Right atrium auricular region (tissue), 2 donors: Measurements from ENCODE around the gene MYCN. TPM values are rescaled to one million over a fixed set of nuclear protein-coding genes. Genes with fewer than 3 reads are reported as not detected.
"Not testable (repeated sequence)": the region's sequence is repeated elsewhere in the genome, so short reads cannot be mapped to it uniquely, and the experiment has no call there.

Experiments
- DNase-seq: peaks from one replicate; pipeline ENCODE4 v3.0.0-alpha.2; 2019; ENCODE audit warnings: low spot score
- H3K27ac ChIP-seq, 2 donors: fragments of 200-600 bp; sonication (generic); 1 replicate in 1 of 2; 2 replicates in 1 of 2; pipeline ENCODE4 v1.5.1; 2016 to 2019
- H3K27me3 ChIP-seq, 2 donors: fragments of 200-600 bp; sonication (generic); one replicate each; pipeline versions ENCODE4 v1.5.1 to v1.6.0; 2017 to 2019
- H3K36me3 ChIP-seq: fragments of 200-600 bp; sonication (generic); one replicate; pipeline ENCODE4 v1.5.1; 2016
- H3K4me1 ChIP-seq, 2 donors: fragments of 200-600 bp; sonication (generic); one replicate each; pipeline versions ENCODE4 v1.5.1 to v1.6.0; 2017 to 2019
- H3K4me3 ChIP-seq, 2 donors: fragments of 200-600 bp; sonication (generic); 1 replicate in 1 of 2; 2 replicates in 1 of 2; pipeline ENCODE4 v1.5.1; 2017 to 2019; ENCODE audit warnings: mild to moderate bottlenecking in 1 of 2, moderate library complexity in 1 of 2
- H3K9me3 ChIP-seq, 2 donors: fragments of 200-600 bp; sonication (generic); one replicate each; pipeline ENCODE4 v1.5.1; 2019
- total RNA-seq, 2 donors: library from RNA; depleted of rRNA; stranded (reverse); fragments of >200 nt; gene quantifications; one replicate each; pipeline ENCODE4 v1.1.0, GENCODE V29; 2016
- TF ChIP-seq, protein P1 (sequence below), 2 donors: fragments of 200-600 bp; sonication (generic); IDR thresholded peaks; one replicate each; pipeline ENCODE4 v1.5.1; 2019; ENCODE audit warnings: antibody characterized with exemption in 2 of 2

MYCN gene
- total RNA-seq, 2 donors from 2014 or later: 0.30 to 0.63 TPM

GRCh38 chr2:15956230-15956629 is 15.9 kb downstream of the MYCN start:
- H3K27me3 ChIP-seq: no peaks in the 10 kb centered on the region
- no peak overlapping the region for H3K4me3 ChIP-seq
- H3K36me3 ChIP-seq: no peaks in the 10 kb centered on the region
- DNase-seq: no peak
- no peak overlapping the region for H3K27ac ChIP-seq
- no peaks in the 10 kb centered on the region for H3K4me1 ChIP-seq
- TF ChIP-seq, protein P1, sequence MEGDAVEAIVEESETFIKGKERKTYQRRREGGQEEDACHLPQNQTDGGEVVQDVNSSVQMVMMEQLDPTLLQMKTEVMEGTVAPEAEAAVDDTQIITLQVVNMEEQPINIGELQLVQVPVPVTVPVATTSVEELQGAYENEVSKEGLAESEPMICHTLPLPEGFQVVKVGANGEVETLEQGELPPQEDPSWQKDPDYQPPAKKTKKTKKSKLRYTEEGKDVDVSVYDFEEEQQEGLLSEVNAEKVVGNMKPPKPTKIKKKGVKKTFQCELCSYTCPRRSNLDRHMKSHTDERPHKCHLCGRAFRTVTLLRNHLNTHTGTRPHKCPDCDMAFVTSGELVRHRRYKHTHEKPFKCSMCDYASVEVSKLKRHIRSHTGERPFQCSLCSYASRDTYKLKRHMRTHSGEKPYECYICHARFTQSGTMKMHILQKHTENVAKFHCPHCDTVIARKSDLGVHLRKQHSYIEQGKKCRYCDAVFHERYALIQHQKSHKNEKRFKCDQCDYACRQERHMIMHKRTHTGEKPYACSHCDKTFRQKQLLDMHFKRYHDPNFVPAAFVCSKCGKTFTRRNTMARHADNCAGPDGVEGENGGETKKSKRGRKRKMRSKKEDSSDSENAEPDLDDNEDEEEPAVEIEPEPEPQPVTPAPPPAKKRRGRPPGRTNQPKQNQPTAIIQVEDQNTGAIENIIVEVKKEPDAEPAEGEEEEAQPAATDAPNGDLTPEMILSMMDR (IDR thresholded peaks at IDR 0.05): no peak
- H3K9me3 ChIP-seq: no peaks in the 10 kb centered on the region

GRCh38 chr2:15956751-15957736 is 16.7 kb downstream of the MYCN start:
- H3K9me3 ChIP-seq: no peaks in the 10 kb centered on the region
- H3K4me3 ChIP-seq: no peak overlapping the region
- TF ChIP-seq, protein P1 (IDR thresholded peaks at IDR 0.05): no peak
- H3K36me3 ChIP-seq: no peaks in the 10 kb centered on the region
- H3K27ac ChIP-seq: no peak overlapping the region
- H3K27me3 ChIP-seq: no peaks in the 10 kb centered on the region
- DNase-seq: no peak
- H3K4me1 ChIP-seq: no peaks in the 10 kb centered on the region

DNA sequence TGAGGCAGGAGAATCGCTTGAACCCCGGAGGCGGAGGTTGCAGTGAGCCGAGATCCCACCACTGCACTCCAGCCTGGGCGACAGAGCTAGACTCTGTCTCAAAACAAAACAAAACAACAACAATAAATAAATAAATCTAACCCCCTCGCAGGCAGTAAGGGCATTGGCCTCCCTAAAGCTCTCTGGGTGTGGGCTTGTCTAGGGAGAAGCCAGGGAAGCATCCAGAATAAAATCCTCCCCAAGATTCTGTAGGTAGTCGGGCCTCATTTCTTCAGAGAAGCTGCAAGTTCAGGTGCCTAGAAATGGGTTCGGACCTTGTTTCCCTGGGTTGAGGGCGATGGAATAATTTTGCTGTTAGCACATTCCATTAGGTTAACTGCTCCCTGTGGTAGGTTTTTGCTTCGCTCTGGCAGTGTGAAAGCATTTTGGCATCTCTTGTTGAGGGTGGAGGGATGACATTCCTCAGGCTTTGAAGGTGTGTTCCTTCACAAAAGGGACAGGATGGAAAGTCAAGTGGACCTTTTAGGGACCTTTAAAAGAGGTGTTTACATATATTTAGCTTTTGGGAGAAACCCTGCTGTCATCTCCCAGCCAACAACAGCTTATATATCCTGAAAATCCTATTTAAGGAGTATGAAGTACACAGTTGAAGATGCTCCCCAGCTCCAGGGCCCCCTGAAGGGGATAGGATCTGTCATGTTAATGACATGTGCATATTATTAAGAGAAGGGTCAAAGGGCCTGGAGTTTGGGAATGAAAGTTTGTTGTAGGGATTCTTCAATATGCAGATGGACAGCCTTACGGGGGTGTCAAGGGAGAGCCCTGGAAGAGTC is 17.7 kb downstream of the MYCN start:
- no peak for DNase-seq
- Histone ChIP-seq H3K36me3 (no peaks in the 10 kb centered on the region), H3K27me3 (no peaks in the 10 kb centered on the region), H3K4me3 (no peak overlapping the region), H3K27ac (no peak overlapping the region), H3K9me3 (no peaks in the 10 kb centered on the region), H3K4me1 (no peaks in the 10 kb centered on the region)
- TF ChIP-seq, protein P1 (IDR thresholded peaks at IDR 0.05): no peak

- no peaks in the 10 kb centered on the region for H3K9me3 ChIP-seq
- DNase-seq: no peak
- H3K27ac ChIP-seq: no peak overlapping the region
- no peaks in the 10 kb centered on the region for H3K36me3 ChIP-seq
- H3K4me3 ChIP-seq: no peak overlapping the region
- H3K27me3 ChIP-seq: no peaks in the 10 kb centered on the region
- TF ChIP-seq, protein P1 (IDR thresholded peaks at IDR 0.05): no peak
- no peaks in the 10 kb centered on the region for H3K4me1 ChIP-seq
Measured at GRCh38 chr2:15959331-15960153, 19.2 kb downstream of the MYCN start.

DNA sequence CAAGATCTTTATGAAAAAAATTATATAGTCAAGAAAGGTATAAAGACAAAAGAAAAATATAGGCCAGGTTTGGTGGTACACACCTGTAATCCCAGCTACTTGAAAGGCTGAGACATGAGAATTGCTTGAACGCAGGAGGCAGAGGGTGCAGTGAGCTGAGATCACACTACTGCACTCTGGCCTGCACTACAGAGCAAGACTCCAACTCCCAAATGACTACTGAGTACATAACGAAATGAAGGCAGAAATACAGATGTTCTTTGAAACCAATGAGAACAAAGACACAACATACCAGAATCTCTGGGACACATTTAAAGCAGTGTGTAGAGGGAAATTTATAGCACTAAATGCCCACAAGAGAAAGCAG is 19.8 kb downstream of the MYCN start:
- DNase-seq, H3K27ac ChIP-seq, H3K27me3 ChIP-seq, H3K9me3 ChIP-seq, H3K36me3 ChIP-seq, H3K4me1 ChIP-seq, H3K4me3 ChIP-seq: not testable (repeated sequence)

DNA sequence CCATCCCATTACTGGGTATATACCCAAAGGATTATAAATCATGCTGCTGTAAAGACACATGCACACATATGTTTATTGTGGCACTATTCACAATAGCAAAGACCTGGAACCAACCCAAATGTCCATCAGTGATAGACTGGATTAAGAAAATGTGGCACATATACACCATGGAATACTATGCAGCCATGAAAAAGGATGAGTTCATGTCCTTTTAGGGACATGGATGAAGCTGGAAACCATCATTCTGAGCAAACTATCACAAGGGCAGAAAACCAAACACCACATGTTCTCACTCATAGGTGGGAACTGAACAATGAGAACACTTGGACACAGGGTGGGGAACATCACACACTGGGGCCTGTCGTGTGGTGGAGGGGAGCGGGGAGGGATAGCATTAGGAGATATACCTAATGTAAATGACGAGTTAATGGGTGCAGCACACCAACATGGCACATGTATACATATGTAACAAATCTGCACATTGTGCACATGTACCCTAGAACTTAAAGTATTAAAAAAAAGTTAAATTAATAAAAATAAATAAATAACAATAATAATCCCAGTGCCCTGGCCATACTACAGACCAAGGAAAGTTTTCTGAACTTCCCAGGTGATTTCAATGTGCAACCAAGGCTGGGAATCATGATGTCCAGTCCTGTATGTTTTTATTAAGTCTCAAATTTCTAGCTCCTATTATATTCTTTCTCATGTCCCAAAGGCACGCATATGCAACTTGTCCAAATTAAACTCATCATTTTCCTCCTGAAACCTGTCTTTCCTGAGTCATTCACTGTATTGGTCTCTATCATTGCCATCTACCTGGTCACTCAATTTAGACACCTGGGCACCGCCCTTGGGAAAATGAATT is 23.0 kb downstream of the MYCN start:
- H3K27ac ChIP-seq, H3K36me3 ChIP-seq, H3K4me3 ChIP-seq, H3K4me1 ChIP-seq, H3K9me3 ChIP-seq, DNase-seq, H3K27me3 ChIP-seq: not testable (repeated sequence)
